ENCODE results near the gene H2BK1.

Gene H2BK1

GRCh38 chr7:151172273-151173141 lies 37.8 kb downstream of the H2BK1 start:
- Histone ChIP-seq H3K4me3 (ENCODE audit: low read length in 2 of 2) (no peak overlapping the region), H3K9me3 (ENCODE audit: control insufficient read depth in 2 of 2, low read length in 2 of 2) (no peaks in the 10 kb centered on the region), H3K27me3 (ENCODE audit: control insufficient read depth in 2 of 2, insufficient read depth in 2 of 2, low read length in 2 of 2) (peaks cover 23 to 42% of the 10 kb centered on the region in 2 donors), H3K9ac (ENCODE audit: low read depth in 1 of 2, low read length in 2 of 2) (no peak overlapping the region), H3K36me3 (ENCODE audit: control insufficient read depth in 2 of 2, insufficient read depth in 2 of 2, low read length in 2 of 2) (no peaks in the 10 kb centered on the region), H3K27ac (ENCODE audit: low read depth in 2 of 2, low read length in 2 of 2) (no peak overlapping the region), H3K4me1 (ENCODE audit: control insufficient read depth in 2 of 2, insufficient read depth in 2 of 2, low read length in 2 of 2) (peaks cover 0 to 9% of the 10 kb centered on the region in 2 donors)

- H3K27me3 ChIP-seq (ENCODE audit: control insufficient read depth in 2 of 2, insufficient read depth in 2 of 2, low read length in 2 of 2): peaks cover 48 to 59% of the 10 kb centered on the region in 2 donors
- H3K4me1 ChIP-seq (ENCODE audit: control insufficient read depth in 2 of 2, insufficient read depth in 2 of 2, low read length in 2 of 2): peaks cover 3 to 14% of the 10 kb centered on the region in 2 donors
- H3K27ac ChIP-seq (ENCODE audit: low read depth in 2 of 2, low read length in 2 of 2): no peak overlapping the region
- H3K9ac ChIP-seq (ENCODE audit: low read depth in 1 of 2, low read length in 2 of 2): no peak overlapping the region
- H3K36me3 ChIP-seq (ENCODE audit: control insufficient read depth in 2 of 2, insufficient read depth in 2 of 2, low read length in 2 of 2): no peaks in the 10 kb centered on the region
- H3K9me3 ChIP-seq (ENCODE audit: control insufficient read depth in 2 of 2, low read length in 2 of 2): no peaks in the 10 kb centered on the region
- no peak overlapping the region for H3K4me3 ChIP-seq (ENCODE audit: low read length in 2 of 2)
These were observed 41.5 kb downstream of the H2BK1 start for GRCh38 chr7:151168787-151169162.

- no peaks in the 10 kb centered on the region for H3K9me3 ChIP-seq (ENCODE audit: control insufficient read depth in 2 of 2, low read length in 2 of 2)
- no peaks in the 10 kb centered on the region for H3K36me3 ChIP-seq (ENCODE audit: control insufficient read depth in 2 of 2, insufficient read depth in 2 of 2, low read length in 2 of 2)
- H3K27me3 ChIP-seq (ENCODE audit: control insufficient read depth in 2 of 2, insufficient read depth in 2 of 2, low read length in 2 of 2): peaks cover 49 to 60% of the 10 kb centered on the region in 2 donors
- peak overlapping the region in 1 of 2 donors; percentile 26 for H3K9ac ChIP-seq (ENCODE audit: low read depth in 1 of 2, low read length in 2 of 2)
- peaks cover 3 to 14% of the 10 kb centered on the region in 2 donors for H3K4me1 ChIP-seq (ENCODE audit: control insufficient read depth in 2 of 2, insufficient read depth in 2 of 2, low read length in 2 of 2)
- H3K4me3 ChIP-seq (ENCODE audit: low read length in 2 of 2): peak overlapping the region; percentile 13 to 48
- H3K27ac ChIP-seq (ENCODE audit: low read depth in 2 of 2, low read length in 2 of 2): no peak overlapping the region
These were observed 42.1 kb downstream of the H2BK1 start for GRCh38 chr7:151168003-151168786.

GRCh38 chr7:151167197-151167961 lies 42.9 kb downstream of the H2BK1 start, which contains the start of gene GBX1:
TSS of gene GBX1 (minus strand) at chr7:151167694. CDS start at chr7:151167548, 146 bp downstream.
- H3K27me3 ChIP-seq (ENCODE audit: control insufficient read depth in 2 of 2, insufficient read depth in 2 of 2, low read length in 2 of 2): peaks cover 51 to 55% of the 10 kb centered on the region in 2 donors
- H3K9ac ChIP-seq (ENCODE audit: low read depth in 1 of 2, low read length in 2 of 2): peak within 1 kb of the TSS in 1 of 2 donors; percentile 26
- no peaks in the 10 kb centered on the region for H3K9me3 ChIP-seq (ENCODE audit: control insufficient read depth in 2 of 2, low read length in 2 of 2)
- H3K4me3 ChIP-seq (ENCODE audit: low read length in 2 of 2): peak within 1 kb of the TSS; percentile 13 to 48
- no peaks in the 10 kb centered on the region for H3K36me3 ChIP-seq (ENCODE audit: control insufficient read depth in 2 of 2, insufficient read depth in 2 of 2, low read length in 2 of 2)
- H3K27ac ChIP-seq (ENCODE audit: low read depth in 2 of 2, low read length in 2 of 2): no peak within 1 kb of the TSS
- peaks cover 3 to 14% of the 10 kb centered on the region in 2 donors for H3K4me1 ChIP-seq (ENCODE audit: control insufficient read depth in 2 of 2, insufficient read depth in 2 of 2, low read length in 2 of 2)

- Histone ChIP-seq H3K36me3 (ENCODE audit: control insufficient read depth in 2 of 2, insufficient read depth in 2 of 2, low read length in 2 of 2) (no peaks in the 10 kb centered on the region), H3K27me3 (ENCODE audit: control insufficient read depth in 2 of 2, insufficient read depth in 2 of 2, low read length in 2 of 2) (peaks cover 51 to 54% of the 10 kb centered on the region in 2 donors), H3K9me3 (ENCODE audit: control insufficient read depth in 2 of 2, low read length in 2 of 2) (no peaks in the 10 kb centered on the region), H3K4me3 (ENCODE audit: low read length in 2 of 2) (no peak overlapping the region), H3K9ac (ENCODE audit: low read depth in 1 of 2, low read length in 2 of 2) (no peak overlapping the region), H3K27ac (ENCODE audit: low read depth in 2 of 2, low read length in 2 of 2) (no peak overlapping the region), H3K4me1 (ENCODE audit: control insufficient read depth in 2 of 2, insufficient read depth in 2 of 2, low read length in 2 of 2) (peaks cover 3 to 14% of the 10 kb centered on the region in 2 donors)
These were observed 43.6 kb downstream of the H2BK1 start for GRCh38 chr7:151166629-151167196.

GRCh38 chr7:151161757-151162156 lies 48.5 kb downstream of the H2BK1 start:
- H3K27me3 ChIP-seq (ENCODE audit: control insufficient read depth in 2 of 2, insufficient read depth in 2 of 2, low read length in 2 of 2): peaks cover 29 to 30% of the 10 kb centered on the region in 2 donors

More at GRCh38 chr7:151161757-151162156, 48.5 kb downstream of the H2BK1 start:
- Histone ChIP-seq H3K9me3 (ENCODE audit: control insufficient read depth in 2 of 2, low read length in 2 of 2) (no peaks in the 10 kb centered on the region), H3K9ac (ENCODE audit: low read depth in 1 of 2, low read length in 2 of 2) (no peak overlapping the region), H3K27ac (ENCODE audit: low read depth in 2 of 2, low read length in 2 of 2) (no peak overlapping the region), H3K4me3 (ENCODE audit: low read length in 2 of 2) (no peak overlapping the region), H3K36me3 (ENCODE audit: control insufficient read depth in 2 of 2, insufficient read depth in 2 of 2, low read length in 2 of 2) (no peaks in the 10 kb centered on the region), H3K4me1 (ENCODE audit: control insufficient read depth in 2 of 2, insufficient read depth in 2 of 2, low read length in 2 of 2) (peaks cover 2 to 9% of the 10 kb centered on the region in 2 donors)
